NB4 (cell line): ENCODE measurements around the gene CHRNG.

ENCODE experiments used
- DNase-seq: peaks from one replicate; pipeline ENCODE4 v3.0.0; 2010; ENCODE audit warnings: low read depth
- H3K4me3 ChIP-seq: one replicate; pipeline ENCODE4 v1.5.1; 2011; ENCODE audit warnings: mild to moderate bottlenecking, low read depth, low read length, moderate library complexity
- MYC ChIP-seq: IDR thresholded peaks from 2 replicates; pipeline ENCODE4 v1.6.1; 2011; ENCODE audit warnings: low read depth, low read length
- POLR2A ChIP-seq: IDR thresholded peaks from 2 replicates; pipeline ENCODE4 v1.6.1; 2011; ENCODE audit warnings: mild to moderate bottlenecking; ENCODE audit not compliant: insufficient read length; ENCODE audit errors: extremely low read depth
- TF ChIP-seq, protein P1 (sequence below): IDR thresholded peaks from one replicate; pipeline ENCODE4 v1.5.1; 2012; ENCODE audit warnings: low read depth, low read length
- TF ChIP-seq, protein P2 (sequence below): IDR thresholded peaks from 2 replicates; pipeline ENCODE4 v1.6.1; 2011; ENCODE audit warnings: low read depth, low read length

CHRNG gene

DNA sequence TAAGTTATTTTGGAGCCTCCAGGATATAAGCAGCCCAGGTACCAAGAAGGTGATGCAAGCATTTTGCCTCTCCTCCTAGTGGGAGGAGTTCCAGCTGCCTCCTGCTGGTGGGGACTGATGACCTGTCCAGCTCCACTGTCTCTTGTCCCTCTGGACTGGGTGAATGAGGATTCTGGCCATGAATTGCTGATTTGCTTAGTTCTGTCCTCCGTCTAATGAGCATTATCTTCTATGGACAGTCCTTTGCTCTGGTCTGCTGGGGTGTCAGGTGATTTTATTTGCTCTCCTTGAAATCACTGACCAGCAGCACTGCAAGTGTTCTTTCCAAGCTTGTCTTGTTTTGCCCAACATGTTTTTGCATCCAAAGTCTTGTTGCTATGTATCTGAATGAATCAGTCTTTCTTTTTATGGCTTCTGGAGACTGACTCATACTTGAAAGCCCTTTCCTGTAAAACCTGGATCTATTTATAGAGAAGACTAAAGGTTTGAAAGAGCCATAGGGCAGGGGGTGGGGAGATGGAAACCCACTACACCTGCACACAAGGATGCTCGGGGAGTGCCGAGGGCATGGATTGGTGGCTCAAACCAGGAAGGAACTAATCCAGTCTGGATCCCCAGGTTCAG lies 53.4 kb downstream of the CHRNG start:
- TF ChIP-seq, protein P1, sequence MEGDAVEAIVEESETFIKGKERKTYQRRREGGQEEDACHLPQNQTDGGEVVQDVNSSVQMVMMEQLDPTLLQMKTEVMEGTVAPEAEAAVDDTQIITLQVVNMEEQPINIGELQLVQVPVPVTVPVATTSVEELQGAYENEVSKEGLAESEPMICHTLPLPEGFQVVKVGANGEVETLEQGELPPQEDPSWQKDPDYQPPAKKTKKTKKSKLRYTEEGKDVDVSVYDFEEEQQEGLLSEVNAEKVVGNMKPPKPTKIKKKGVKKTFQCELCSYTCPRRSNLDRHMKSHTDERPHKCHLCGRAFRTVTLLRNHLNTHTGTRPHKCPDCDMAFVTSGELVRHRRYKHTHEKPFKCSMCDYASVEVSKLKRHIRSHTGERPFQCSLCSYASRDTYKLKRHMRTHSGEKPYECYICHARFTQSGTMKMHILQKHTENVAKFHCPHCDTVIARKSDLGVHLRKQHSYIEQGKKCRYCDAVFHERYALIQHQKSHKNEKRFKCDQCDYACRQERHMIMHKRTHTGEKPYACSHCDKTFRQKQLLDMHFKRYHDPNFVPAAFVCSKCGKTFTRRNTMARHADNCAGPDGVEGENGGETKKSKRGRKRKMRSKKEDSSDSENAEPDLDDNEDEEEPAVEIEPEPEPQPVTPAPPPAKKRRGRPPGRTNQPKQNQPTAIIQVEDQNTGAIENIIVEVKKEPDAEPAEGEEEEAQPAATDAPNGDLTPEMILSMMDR = no peak
- TF ChIP-seq POLR2A (no peak), MYC (no peak)
- TF ChIP-seq, protein P2, sequence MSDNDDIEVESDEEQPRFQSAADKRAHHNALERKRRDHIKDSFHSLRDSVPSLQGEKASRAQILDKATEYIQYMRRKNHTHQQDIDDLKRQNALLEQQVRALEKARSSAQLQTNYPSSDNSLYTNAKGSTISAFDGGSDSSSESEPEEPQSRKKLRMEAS = no peak
- no peak for DNase-seq
- H3K4me3 ChIP-seq = no peak overlapping the region

DNA sequence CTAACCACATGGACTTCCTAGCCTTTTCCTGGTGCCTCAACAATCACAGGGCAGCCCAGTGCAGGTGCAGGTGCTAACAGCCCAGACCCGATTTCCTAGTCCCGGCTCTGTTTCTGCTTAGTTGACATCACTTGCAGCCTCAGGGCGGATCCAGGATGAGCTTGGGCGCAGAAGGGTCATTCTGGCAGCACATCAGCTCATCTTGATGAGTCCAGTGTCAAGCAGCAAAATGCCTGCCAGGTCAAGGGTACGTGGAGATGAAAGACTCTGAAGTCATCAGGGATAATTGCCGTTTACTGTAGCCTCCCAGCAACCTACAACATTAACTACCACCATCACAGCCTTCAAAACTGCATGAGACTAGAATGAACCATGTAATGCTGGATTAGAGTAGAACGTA lies 54.5 kb downstream of the CHRNG start:
- no peak for DNase-seq
- TF ChIP-seq POLR2A (no peak), MYC (no peak)
- TF ChIP-seq, protein P2 = no peak
- TF ChIP-seq, protein P1 = no peak
- H3K4me3 ChIP-seq = no peak overlapping the region
